Loucy (cell line): ENCODE data around the gene ZC3H12C.

Experiments
- CTCF ChIP-seq: fragments of 200-600 bp; sonication (generic); conservative IDR thresholded peaks from 2 replicates; pipeline ENCODE4 v1.5.1; 2014; ENCODE audit warnings: mild to moderate bottlenecking, antibody characterized with exemption, low read length
- EZH2phosphoT487 ChIP-seq: fragments of 200-600 bp; IDR thresholded peaks from 2 replicates; pipeline ENCODE4 v1.6.1; 2018; ENCODE audit warnings: antibody characterized with exemption, mild to moderate bottlenecking, moderate library complexity, borderline replicate concordance

- TF ChIP-seq CTCF (no peak), EZH2phosphoT487 (no peak)
Observed at GRCh38 chr11:110046775-110047380, 46.3 kb upstream of the ZC3H12C start.
